HG03558 (cell line): ENCODE measurements around the gene ACOXL.
"Not testable (repeated sequence)": the region's sequence is repeated elsewhere in the genome, so short reads cannot be mapped to it uniquely, and the experiment has no call there.

Source experiments
- ATAC-seq: cut with Tn5 transposase; IDR thresholded peaks from one replicate; pipeline ENCODE4 v1.9.1; 2021; ENCODE audit warnings: moderate number of reproducible peaks; ENCODE audit not compliant: unreplicated experiment; ENCODE audit errors: extremely low read depth

The ACOXL gene

GRCh38 chr2:111069722-111070121 is 337.3 kb downstream of the ACOXL start:
- ATAC-seq: no peak

DNA sequence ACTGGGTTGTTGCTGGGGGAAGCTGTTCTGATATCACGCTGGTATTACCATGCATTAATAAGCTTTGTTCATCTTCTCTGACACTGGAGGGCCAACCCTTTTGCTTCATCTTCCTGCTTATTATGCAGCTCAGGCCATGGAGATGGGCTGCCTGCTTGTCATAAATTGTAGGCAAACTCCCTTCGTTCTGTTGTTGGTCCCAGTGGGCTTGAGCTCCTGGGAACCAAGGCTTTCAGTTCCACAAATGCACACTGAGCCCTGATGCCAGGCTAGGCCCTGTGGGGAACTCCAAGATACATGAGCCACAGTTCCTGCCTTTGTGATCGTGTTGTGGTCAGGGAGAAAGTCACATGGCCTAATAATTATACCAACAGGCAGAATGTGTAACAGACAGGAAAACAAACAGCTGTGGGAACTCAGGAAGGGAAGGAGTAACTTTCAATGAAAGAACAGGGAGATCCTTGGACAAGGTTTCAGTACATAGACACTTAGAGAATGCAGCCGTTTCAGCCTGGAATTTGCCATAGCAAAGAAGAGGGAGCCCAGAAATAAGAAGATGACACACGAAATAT is 339.3 kb downstream of the ACOXL start:
- no peak for ATAC-seq

- no peak for ATAC-seq
Measured at GRCh38 chr2:111072220-111072871, 340.0 kb downstream of the ACOXL start.

DNA sequence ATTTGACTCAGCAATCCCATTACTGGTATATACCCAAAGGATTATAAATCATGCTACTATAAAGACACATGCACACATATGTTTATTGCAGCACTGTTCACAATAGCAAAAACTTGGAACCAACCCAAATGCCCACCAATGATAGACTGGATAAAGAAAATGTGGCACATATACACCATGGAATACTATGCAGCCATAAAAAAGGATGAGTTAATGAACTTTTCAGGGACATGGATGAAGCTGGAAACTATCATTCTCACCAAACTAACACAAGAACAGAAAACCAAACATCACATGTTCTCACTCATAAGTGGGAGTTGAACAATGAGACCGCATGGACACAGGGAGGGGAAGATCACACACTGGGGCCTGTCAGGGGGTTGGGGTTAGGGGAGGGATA is 350.3 kb downstream of the ACOXL start:
- not testable (repeated sequence) for ATAC-seq

DNA sequence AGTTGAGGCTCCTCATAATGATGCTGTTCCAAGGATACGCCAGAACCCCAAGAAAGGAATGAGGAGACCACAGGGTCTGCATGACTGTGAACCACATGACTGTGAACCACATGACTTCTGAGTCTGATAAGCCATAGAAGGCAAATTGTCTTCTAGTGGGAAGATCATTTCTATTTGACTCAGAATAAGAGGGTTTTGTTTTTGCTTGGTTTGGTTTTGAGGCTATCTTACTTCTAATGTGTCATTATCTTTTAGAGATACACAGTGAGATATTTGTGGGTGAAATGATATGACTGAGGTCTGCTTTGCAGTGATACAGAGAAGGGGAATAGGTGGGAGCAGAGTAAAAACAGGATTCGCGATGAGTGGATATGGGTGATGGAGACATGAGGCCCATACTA is 359.4 kb downstream of the ACOXL start:
- no peak for ATAC-seq

- ATAC-seq: no peak
Measured at GRCh38 chr2:111094691-111095090, 362.3 kb downstream of the ACOXL start.

DNA sequence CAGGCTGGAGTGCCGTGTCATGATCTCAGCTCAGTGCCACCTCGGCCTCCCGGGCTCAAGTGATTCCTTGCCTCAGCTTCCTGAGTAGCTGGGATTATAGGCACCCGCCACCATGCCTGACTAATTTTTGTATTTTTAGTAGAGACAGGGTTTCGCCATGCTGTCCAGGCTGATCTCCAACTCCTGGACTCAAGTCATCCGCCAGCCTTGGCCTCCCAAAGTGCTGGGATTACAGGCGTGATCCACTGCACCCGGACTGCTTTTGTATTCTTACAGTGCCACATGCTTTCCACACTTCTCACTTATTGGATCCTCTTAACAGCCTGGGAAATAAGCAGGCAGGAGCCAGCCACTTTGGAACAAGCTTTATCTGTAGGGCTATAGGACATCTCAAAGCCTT is 363.1 kb downstream of the ACOXL start:
- no peak for ATAC-seq

GRCh38 chr2:111099402-111099801 is 367.0 kb downstream of the ACOXL start:
- ATAC-seq: no peak

- ATAC-seq: no peak
Measured at GRCh38 chr2:111100087-111100764, 367.9 kb downstream of the ACOXL start.

DNA sequence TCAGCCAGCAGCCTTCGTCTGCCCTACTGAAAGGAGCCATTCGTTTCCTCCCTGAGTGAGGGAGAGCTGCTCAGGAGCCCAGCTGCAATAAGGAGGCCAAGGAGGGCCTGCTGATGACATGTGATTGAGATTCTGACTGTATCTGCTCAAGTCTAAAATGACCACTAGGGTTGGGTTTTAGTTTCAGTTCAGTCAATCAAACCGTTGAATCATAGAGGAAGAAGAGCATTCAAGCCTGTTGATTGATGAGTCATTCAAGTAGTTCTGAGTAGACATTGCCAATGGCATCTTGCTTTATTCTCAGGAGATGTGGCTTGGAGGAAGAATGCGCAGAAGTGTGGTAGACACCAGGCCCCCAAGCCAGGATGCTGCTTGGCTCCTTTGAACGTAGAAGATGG is 368.4 kb downstream of the ACOXL start:
- peak; percentile 74 for ATAC-seq

- no peak for ATAC-seq
Measured at GRCh38 chr2:111101592-111101991, 369.2 kb downstream of the ACOXL start.

- ATAC-seq: no peak
Measured at GRCh38 chr2:111102216-111102615, 369.8 kb downstream of the ACOXL start.

DNA sequence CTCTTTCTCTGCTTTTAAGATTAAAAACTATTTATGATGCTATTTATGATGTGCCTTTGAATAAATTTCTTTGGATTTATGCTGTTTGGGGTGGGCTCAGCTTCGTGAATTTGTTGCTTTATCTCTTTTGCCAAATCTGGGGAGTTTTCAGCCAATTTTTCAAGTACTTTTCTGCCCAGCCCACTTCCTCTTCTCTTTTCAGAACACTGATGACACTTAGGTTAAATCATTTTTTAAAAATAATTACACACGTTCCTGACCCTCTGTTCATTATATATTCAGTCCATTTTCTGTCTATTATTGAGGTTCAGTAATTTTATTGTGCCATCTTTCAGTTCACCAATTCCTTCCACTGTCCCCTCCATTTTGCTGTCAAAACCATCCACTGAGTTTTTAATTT is 373.6 kb downstream of the ACOXL start:
- no peak for ATAC-seq

DNA sequence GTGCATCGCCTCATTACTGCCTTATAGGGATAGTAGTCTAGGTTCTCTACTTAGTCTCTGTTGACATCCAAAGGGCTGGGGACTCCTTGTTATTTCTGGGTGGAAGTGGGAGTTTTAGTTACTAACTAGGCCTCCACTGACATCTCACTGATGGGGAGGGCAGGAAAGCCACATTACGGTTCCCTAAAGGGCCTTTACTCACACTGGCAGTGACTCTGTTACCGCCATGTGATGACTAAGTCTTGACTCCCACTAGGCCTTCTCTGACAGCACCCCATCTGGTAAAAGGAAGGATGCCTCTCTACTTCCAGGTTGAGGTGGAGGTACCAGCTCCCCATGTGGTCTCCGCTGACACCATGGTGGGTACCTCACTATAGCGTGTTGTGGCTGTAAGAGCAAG is 374.3 kb downstream of the ACOXL start:
- no peak for ATAC-seq

GRCh38 chr2:111108745-111109271 is 376.4 kb downstream of the ACOXL start:
- ATAC-seq: no peak

DNA sequence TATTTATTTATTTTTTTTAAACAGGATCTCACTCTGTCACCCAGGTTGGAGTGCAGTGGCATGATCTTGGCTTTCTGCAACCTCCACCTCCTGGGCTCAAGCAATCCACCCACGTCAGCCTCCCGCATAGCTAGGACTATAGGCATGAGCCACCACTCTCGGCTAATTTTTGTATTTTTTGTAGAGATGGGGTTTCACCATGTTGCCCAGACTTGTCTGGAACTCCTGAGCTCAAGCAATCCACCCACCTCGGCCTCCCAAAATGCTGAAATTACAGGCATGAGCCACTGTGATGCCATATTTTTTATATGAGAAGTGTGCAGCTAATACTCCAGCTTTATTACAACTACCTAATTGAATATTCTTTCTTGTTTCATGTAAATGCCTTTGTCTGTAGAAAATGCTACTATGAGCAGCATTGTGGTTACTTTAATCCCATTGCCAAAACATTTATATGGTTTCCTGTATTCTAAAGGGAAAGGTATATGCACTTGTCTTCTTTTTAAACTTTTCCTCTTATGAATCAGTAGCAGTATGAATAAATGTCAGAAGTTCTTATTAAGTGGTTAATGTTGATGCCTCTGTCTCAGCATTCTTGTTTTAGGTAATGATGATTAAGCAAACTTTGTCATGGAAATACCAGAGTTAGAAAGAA is 378.9 kb downstream of the ACOXL start:
- ATAC-seq: no peak

DNA sequence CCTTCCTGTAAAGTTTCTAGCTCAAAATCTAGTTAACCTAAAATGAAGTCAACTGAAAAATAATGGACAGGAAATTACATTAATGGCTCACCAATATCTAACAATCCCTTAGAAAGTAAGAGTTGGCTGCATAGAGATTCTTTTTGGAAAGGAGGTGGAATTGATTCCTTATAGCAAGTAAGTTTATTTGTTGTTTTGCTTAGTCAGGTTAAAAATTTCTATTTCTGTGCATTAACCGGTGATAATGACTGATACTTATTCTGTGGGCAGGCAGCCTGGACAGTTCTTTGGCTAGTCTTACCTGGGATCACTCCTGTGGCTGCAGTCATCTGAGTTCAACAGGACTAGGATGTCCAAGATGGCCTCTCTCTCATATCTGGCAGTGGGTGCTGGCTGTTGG is 381.5 kb downstream of the ACOXL start:
- ATAC-seq: no peak

DNA sequence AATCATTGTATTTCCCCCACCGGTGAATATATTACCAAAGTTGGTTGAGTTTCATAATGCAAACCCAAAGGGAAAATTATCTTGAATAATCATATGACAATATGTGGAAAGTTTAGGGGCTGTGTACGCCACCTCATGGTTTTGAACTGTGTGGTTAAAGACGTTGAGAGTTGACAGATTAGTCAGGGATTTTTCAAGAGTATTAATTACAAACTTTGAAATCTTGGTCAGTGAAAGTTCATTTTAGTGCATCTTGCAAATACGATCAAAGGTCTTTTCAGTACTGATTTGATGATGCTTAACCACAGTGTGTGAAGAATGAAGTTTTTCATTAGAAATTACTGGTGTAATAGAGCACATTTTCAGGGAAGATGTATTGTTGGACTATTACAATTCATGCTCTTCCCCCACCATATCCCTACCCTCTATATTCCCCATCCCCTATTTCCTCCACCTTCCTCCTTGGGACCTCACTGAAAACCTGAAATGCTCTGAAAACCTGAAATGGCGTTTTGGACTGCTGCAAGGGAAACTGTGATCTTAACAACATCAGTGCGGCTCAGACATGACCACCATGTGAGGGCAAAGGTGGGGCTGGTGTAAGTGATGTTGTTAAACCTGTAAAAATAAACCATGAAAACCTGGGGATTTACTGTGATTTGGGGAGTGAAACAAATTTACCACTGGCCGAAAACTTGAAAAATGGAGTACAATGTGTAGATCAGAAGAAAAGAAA is 383.8 kb downstream of the ACOXL start:
- ATAC-seq: no peak

DNA sequence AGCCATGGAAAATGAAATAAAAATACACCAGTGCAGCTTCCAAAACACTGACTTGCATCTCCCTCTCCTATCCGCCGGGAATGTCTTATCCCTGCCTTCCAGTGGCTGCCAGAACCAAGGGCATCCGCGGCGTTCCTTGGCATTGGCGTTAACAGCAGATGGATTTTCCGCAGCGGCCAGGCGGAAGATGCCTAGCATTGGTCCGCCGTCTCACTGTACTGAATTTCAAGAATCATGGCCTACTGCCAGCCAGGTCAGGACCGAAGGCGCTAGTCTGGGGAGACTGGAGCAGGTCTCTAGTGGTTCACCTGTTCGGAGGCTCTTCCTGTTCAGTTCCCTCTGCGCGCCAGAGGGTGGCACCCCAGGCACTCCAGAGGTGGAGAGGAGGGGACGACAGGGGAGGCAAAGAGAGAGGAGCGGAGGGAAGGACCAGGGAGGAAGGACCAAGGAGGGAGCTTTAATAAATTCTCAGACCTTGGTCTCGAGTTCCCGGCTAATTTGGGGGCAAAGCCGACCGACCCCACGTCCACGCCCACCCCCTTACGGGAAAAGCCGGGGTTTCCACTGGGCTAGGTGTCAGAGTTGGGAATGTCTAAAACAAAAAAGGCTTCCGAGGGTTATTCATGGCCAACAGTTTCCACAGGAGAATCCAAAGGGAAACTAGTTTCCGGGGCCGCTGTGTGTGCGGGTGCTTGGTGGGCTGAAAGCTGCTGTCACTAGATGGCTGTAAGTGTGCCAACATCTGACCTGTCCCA is 384.6 kb downstream of the ACOXL start:
- no peak for ATAC-seq
